GM04504 (cell line): Measurements from ENCODE around the gene LRRC27.
A peak's percentile ranks its signal among the peaks of the same experiment; 100 is the strongest.

Source experiments
- DNase-seq: peaks from one replicate; pipeline ENCODE4 v3.0.0-alpha.2; 2012; ENCODE audit warnings: low read depth

LRRC27 gene

DNA sequence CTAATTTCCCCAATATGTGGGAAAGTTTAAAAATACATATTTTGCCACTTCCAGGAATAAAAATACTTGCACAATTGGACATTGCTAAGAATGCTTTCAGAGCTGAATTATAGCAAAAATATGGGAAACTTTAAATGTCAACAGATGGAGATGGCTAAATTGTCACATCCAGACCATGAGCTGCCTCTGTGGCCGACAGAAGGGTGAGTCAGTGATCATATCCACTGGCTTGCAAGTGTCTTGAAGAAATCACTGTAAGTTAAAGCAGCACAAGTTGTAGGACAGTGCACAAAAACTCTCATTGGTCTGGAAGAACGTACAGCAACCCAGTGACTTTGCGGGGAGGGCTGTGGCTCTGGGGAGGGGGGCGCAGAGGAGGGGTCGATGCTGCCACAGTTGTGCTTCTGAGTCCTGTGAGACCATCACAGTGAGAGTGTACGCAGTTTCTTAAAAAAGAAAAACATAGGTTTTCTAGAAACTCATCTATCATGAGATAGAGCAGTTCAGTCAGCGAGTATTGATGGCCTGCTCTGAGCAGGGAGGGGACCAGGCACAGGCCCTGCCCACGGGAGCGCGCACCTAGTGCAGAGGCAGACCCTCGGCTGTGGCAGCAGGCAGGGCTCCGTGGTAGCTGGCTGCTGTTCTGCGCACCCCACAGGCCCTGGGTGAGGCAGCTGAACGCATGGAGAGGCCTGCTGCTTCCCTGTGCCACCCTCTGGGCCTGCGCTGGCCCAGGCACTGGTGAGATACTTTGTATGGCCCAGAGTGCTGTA, 25.5 kb downstream of the LRRC27 start:
- DNase-seq, result peak; percentile 10

- no peak for DNase-seq
Observed at GRCh38 chr10:132359305-132360040, 27.5 kb downstream of the LRRC27 start.

GRCh38 chr10:132360766-132361447, 28.9 kb downstream of the LRRC27 start:
- no peak for DNase-seq

- no peak for DNase-seq
Observed at GRCh38 chr10:132361581-132362101, 29.6 kb downstream of the LRRC27 start.

- no peak for DNase-seq
Observed at GRCh38 chr10:132362151-132362611, 30.2 kb downstream of the LRRC27 start.

- DNase-seq, result no peak
Observed at GRCh38 chr10:132363376-132363775, 31.4 kb downstream of the LRRC27 start.

DNA sequence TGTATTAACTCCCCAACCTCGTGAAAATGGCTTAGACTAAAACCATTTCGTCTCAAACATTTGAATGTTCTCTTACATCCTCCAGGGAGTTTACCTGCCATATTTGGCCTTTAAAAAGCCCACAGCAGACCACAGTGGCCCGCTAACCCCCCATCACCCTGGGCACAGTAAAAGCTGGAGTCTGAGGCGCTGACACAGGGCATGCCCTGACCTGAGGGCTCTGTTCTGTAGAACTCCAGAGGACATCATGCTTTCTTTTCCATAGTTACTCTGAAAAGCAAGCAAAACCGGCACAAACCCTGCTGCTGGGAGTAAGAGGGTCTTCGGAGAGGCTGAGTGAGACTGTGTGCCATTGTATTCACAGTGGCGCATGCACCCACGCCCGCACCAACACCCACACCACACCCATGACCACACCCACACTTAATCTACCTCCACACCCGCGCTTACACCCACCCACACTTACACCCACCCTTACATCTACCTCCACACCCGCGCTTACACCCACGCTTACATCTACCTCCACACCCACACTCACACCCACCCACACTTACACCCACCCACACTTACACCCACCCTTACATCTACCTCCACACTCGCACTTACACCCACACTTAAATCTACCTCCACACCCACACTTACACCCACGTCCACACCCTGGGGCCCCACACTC, 32.1 kb downstream of the LRRC27 start:
- no peak for DNase-seq

DNA sequence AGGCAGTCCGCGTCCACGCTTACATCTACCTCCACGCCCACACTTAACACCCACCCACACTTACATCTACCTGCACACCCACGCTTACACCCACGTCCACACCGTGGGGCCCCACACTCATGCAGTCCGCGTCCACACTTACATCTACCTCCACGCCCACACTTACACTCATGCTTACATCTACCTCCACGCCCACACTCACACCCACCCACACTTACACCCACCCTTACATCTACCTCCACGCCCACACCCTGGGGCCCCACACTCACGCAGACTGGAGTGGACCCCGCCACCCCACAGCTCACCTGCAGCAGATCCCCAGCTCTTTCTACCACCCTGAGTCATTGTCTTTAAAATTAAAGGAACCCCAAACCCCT, 32.6 kb downstream of the LRRC27 start:
- no peak for DNase-seq

DNA sequence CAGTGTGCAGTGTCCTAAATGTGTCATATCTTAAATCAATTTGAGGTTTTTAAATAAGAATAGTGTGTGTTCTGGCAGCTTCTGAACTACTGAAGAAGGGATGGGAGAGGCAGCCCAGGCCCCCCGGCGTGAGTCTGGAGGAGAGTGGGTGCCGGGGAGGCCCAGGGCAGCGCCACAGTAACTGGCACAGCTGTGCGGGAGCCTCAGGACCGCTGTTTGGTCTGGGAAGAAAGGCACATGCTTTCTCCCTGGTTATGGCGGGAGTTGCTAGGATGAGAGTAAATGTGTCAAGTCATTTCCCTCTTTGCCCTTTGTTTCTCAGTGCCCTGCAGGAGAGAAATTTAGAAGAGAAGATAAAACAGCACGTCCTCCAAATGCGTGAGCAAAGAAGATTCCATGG, 33.1 kb downstream of the LRRC27 start:
- no peak for DNase-seq

- no peak for DNase-seq
Observed at GRCh38 chr10:132366006-132366405, 34.0 kb downstream of the LRRC27 start.

GRCh38 chr10:132366499-132366898, 34.5 kb downstream of the LRRC27 start:
- no peak for DNase-seq

DNA sequence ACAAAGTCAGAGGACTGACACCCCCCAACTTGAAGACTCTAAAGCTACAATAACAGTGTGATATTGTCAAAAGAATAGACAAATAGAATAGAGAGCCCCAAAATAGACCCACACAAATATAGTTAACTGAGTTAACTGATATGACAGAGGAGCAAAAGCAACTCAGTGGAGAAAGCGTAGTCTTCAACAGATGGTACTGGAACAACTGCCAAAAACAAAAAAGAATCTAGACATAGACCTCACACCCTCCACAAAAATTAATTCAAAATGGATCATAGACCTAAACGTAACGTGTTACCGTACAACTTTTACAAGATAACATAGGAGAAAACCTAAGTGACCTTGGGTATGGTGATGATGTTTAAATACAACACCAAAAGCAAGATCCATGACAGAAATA, 36.4 kb downstream of the LRRC27 start:
- DNase-seq, result no peak

DNA sequence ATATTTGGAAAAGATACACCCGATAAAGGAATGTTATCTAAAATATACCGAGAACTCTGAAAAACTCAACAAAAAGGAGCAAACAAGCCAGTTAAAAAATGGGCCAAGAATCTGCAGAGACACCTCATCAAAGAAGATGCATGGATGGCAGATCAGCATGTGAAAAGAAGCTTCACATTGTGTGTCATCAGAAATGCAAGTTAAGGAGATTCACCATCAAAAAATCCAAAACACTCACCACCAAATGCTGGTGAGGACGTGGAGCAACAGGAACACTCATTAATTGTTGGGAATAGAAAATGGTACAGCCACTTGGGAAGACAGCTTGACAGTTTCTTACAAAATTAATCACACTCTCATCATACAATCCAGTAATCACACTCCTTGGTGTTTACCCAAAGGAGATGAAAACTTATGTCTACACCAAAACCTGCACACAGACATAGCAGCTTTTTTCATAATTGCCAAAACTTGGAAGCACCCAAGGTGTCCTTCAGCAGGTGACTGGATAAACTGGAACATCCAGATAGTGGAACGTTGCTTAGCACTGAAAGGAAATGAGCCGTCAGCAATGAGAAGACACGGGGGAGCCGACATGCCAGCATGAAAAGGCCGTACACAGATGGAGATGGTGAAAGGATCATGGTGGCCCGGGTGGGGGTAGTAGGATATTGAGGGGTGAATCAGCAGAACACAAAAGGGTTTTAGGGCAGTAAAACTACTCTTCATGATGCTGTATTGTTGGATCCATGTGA, 37.1 kb downstream of the LRRC27 start:
- DNase-seq, result peak; percentile 76

- DNase-seq, result no peak
Observed at GRCh38 chr10:132369636-132370185, 37.7 kb downstream of the LRRC27 start.

DNA sequence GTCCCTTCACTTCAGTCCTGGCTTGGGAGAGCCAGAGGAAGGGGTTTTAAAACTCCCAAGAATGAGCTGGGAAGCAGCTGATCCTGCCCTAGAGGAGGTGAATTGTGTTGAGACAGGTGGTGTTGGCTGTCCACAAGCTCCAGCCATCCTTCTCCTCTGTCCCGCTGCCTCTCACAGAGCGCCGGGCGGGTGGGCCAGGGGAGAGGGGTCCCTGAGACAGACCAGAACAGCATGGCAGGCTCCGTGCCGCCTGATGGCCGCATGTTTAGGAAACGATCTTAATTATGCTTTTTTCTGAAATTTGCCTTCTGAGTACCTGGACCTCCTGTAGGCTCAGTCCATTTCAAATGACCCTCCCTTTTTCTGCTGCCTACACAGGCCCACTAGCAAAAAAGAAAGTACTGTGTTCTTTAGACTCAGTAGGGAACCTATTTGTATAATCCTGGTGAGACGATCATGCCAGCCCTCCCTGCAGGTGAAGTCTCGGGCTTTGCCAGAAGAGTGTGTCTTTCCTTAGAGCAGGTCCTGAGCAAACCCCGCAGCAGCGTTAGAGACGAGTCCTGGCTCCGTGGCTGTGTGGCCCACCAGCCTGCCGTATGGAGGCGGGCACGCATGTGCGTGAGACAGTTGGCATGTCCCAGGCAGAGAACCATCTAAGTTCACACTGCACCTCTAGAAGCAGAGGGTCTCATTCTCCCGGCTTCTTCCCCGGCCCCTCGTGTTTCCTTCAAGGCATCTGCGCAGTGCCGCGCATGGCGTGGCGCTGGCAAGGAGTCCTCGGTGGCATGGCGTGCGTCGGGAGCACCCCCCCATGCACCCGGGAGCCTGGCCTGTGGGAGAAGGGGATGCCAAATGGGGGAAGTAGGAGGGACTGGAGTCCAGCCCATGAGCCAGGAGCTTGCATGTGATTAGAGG, 38.7 kb downstream of the LRRC27 start:
- DNase-seq, result no peak

GRCh38 chr10:132371641-132372081, 39.7 kb downstream of the LRRC27 start:
- DNase-seq, result no peak

DNA sequence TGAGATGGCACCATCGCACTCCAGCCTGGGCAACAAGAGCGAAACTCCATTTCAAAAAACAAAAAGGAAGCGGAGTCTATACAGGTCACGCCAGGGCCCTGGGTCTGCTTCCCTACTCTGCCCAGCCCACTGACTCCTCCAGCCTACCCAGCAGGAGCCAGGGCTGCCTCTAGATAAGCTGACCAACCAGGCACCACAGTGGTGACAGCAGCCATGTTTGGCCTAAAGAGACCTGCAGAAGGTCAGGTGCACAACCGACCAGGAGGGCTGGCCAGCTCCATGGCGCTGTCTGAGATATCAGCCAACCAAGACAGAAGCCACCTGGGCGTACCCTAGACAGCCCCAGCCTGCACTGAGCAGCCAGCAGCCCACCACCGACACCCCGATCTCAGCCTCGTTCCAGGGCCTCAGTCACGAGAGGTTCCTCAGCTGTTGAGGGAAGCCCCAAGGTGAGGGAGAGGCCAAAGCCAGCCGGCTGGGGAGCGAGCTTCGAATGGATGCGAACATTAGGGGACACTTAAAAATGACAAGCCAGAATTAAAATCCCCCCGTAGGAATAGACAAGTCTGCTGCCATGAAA, 40.6 kb downstream of the LRRC27 start:
- no peak for DNase-seq

DNA sequence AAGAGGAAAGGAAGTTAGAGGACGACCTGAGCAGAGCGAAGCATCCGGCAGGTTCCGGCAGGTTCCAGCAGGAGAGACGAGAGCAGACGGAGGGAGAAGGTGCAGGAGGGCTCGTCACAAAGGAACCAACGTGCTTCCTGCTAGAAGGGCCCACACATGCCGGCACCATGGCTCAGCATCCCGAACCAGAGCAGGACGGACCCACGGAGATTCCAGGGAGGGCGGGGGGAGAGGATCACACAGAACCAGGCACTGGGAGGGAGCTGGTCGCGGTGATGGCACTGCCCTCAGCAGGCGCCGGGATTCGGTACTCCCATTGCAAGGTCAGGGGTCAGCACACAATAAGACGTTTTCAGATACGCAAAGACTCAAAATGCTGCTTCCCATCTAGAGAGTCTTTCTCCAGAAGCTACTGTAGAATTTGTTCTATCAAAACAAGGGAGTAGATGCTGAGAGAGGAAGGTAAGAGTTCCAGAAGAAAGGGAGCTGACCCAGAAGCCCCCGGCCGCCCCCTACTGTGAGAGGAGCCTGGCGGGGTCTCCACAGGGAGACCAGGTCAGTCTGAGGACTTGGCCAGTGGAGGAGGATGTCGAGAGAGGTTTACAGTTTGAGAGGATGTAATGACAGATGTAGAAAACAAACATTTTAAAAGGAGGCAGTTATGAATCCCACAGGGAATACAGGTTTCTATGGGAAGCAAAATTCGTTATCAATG, 41.4 kb downstream of the LRRC27 start:
- DNase-seq, result no peak

GRCh38 chr10:132374176-132374575, 42.2 kb downstream of the LRRC27 start:
- no peak for DNase-seq
